ENCODE results near the gene PTGDR2.

The PTGDR2 gene

GRCh38 chr11:60857378-60858232 lies 1.9 kb upstream of the PTGDR2 start:
- TF ChIP-seq, protein P1, sequence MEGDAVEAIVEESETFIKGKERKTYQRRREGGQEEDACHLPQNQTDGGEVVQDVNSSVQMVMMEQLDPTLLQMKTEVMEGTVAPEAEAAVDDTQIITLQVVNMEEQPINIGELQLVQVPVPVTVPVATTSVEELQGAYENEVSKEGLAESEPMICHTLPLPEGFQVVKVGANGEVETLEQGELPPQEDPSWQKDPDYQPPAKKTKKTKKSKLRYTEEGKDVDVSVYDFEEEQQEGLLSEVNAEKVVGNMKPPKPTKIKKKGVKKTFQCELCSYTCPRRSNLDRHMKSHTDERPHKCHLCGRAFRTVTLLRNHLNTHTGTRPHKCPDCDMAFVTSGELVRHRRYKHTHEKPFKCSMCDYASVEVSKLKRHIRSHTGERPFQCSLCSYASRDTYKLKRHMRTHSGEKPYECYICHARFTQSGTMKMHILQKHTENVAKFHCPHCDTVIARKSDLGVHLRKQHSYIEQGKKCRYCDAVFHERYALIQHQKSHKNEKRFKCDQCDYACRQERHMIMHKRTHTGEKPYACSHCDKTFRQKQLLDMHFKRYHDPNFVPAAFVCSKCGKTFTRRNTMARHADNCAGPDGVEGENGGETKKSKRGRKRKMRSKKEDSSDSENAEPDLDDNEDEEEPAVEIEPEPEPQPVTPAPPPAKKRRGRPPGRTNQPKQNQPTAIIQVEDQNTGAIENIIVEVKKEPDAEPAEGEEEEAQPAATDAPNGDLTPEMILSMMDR (IDR thresholded peaks at IDR 0.05; ENCODE audit: control insufficient read depth, extremely low read depth, insufficient read depth): no peak
- no peak overlapping the region for H3K4me3 ChIP-seq (ENCODE audit: low read depth, low read length)
- DNase-seq (ENCODE audit: low read depth): no peak

DNA sequence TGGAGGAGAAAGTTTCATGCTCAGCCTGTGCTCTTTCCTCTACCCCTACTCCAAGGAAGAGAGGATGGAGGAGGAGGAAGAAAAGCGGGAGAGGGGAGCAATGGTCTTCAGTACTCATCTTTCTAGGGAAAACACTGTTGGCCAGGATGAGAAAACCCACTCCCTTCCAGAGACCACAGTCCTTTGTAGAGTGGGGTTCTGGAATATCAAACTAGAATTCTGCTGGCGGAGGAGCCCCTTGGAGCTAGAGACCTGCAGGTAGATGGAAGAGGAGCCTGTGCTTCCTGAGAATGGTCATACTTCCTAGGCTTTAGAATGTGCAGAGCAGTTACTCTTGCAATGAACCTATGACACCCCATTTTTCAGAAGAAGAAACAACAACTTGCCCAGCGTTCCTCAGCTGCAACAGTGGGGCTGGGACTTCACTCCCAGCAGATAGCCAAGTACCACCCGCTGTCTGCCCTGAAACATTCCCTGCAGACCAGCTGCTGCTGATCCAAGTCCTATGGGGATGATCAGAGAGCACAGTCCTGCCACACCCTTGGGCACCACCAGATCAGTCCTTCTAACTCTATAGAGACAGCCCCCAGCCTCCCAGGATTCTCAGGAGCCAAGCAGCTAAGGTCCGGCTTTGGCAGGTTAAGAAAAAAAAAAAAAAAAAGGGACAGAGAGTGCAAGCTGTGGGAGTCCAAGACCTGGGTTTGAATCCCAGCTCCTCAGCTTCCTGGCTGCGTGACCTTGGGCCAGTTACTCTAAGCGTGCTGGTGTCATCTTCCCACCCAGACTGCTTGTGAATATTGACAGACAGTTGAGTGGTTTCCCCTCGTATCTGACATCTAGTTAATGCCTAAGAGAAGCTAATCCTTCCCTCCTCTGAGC lies 664 bp downstream of the PTGDR2 start:
- H3K4me3 ChIP-seq (ENCODE audit: low read depth, low read length): no peak overlapping the region
- TF ChIP-seq, protein P1 (IDR thresholded peaks at IDR 0.05; ENCODE audit: control insufficient read depth, extremely low read depth, insufficient read depth): no peak
- no peak for DNase-seq (ENCODE audit: low read depth)

DNA sequence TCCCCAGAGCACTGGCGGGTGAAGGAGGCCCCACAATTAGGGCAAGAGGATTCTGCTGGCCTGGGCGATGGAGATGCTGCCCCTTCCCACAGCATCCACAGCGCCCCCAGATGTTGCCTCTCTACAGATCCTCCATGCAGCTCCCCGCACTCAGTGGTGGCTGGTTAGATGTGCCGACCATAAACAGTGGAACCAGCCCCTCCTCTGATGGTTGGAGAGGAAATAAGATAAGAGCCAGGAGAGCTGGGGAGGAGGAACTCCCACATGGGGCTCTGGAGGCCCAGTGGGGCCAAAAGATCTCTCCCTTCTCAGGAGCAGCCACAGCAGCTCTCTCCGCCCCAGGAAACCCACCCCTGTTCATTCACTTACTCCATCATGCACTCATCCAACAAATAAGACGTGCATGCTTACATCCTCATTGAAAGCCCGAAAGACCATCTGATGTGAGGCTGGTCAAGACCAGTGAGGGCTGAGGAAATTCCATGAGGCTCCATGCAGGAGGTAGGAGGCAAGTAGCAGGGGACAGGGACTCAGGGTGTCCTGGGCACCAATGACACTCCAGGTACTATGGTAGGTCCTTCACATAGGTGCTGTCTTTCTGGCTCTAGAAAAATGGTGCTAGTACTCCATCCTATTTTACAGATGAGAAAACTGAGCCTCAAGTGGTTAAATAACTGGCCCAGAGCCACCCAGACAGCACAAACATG lies 1.5 kb downstream of the PTGDR2 start:
- DNase-seq (ENCODE audit: low read depth): no peak
- TF ChIP-seq, protein P1 (IDR thresholded peaks at IDR 0.05; ENCODE audit: control insufficient read depth, extremely low read depth, insufficient read depth): no peak

GRCh38 chr11:60852982-60853950 lies 2.5 kb downstream of the PTGDR2 start:
- TF ChIP-seq, protein P1 (IDR thresholded peaks at IDR 0.05; ENCODE audit: control insufficient read depth, extremely low read depth, insufficient read depth): no peak
- H3K4me3 ChIP-seq (ENCODE audit: low read depth, low read length): no peak overlapping the region

More for the DNA sequence above, 1.5 kb downstream of the PTGDR2 start:
- no peak overlapping the region for H3K4me3 ChIP-seq (ENCODE audit: low read depth, low read length)

GRCh38 chr11:60852117-60852981 lies 3.4 kb downstream of the PTGDR2 start:
- H3K4me3 ChIP-seq (ENCODE audit: low read depth, low read length): no peak overlapping the region
- DNase-seq (ENCODE audit: low read depth): no peak
- TF ChIP-seq, protein P1 (IDR thresholded peaks at IDR 0.05; ENCODE audit: control insufficient read depth, extremely low read depth, insufficient read depth): no peak

More at GRCh38 chr11:60852982-60853950, 2.5 kb downstream of the PTGDR2 start:
- no peak for DNase-seq (ENCODE audit: low read depth)

Measured in LNCaP clone FGC (cell line).